Measurements from ENCODE around the gene POU2AF1.

GRCh38 chr11:111309215-111309915 lies 69.7 kb downstream of the POU2AF1 start:
- TF ChIP-seq CTCF (optimal IDR thresholded peaks at IDR 0.05 in 1 of 3, IDR thresholded peaks at IDR 0.05 in 1 of 3, conservative IDR thresholded peaks at IDR 0.05 in 1 of 3; ENCODE audit: extremely low read depth in 1 of 3, insufficient read depth in 2 of 3, low read length in 3 of 3): no peak
- no peak for TF ChIP-seq EZH2 (IDR thresholded peaks at IDR 0.05; ENCODE audit: low read length)

Data from keratinocyte (primary cell).